PC-9 (cell line): Measurements from ENCODE around the gene LAMA5. TPM values are rescaled to one million over a fixed set of nuclear protein-coding genes. Genes with fewer than 3 reads are reported as not detected.

Experiments
- BruUV-seq: library from RNA; stranded (reverse); fragments of 400-500 nt; replicated peaks from 2 replicates; lab custom pipeline; 2021; lab: Mats Ljungman, UMichigan
- CTCF ChIA-PET: fragments of 300-600 bp; sonication (Branson Sonifier 250); formaldehyde crosslinking; loops from one replicate; lab custom pipeline; 2022; ENCODE audit warnings: antibody characterized with exemption; lab: Charles Lee
- POLR2A ChIA-PET: fragments of 300-600 bp; sonication (Branson Sonifier 250); formaldehyde crosslinking; loops from one replicate; lab custom pipeline; 2022; ENCODE audit warnings: antibody characterized with exemption; ENCODE audit not compliant: unreplicated experiment; lab: Charles Lee
- DNase-seq, 2 experiments: peaks; one replicate each; pipeline versions ENCODE4 v3.0.0 to v3.0.0-alpha.2; 2015 to 2022; ENCODE audit warnings: mixed read lengths in 1 of 2
- H2AFZ ChIP-seq: fragments of 200-600 bp; sonication (generic); 2 replicates; pipeline ENCODE4 v1.8.1; 2017; ENCODE audit warnings: antibody characterized with exemption
- H3F3A ChIP-seq: fragments of 200-600 bp; sonication (generic); 2 replicates; pipeline ENCODE4 v1.8.1; 2017; ENCODE audit warnings: antibody characterized with exemption, mild to moderate bottlenecking, low read depth; ENCODE audit not compliant: insufficient read depth
- H3K27ac ChIP-seq: fragments of 200-600 bp; sonication (generic); 2 replicates; pipeline ENCODE4 v1.6.1; 2016; ENCODE audit warnings: mixed run types
- H3K27me3 ChIP-seq: fragments of 200-600 bp; sonication (generic); 2 replicates; pipeline ENCODE4 v1.6.1; 2016; ENCODE audit warnings: low read depth, mixed run types; ENCODE audit not compliant: insufficient read depth
- H3K36me3 ChIP-seq: fragments of 200-600 bp; sonication (generic); 2 replicates; pipeline ENCODE4 v1.6.1; 2016; ENCODE audit warnings: low read depth, mixed run types
- H3K4me1 ChIP-seq: fragments of 200-600 bp; sonication (generic); replicated peaks from 2 replicates; pipeline ENCODE4 v1.6.1; 2016; ENCODE audit warnings: mixed run types; ENCODE audit not compliant: insufficient read depth
- H3K4me2 ChIP-seq: fragments of 200-600 bp; sonication (generic); 2 replicates; pipeline ENCODE4 v1.6.1; 2017; ENCODE audit warnings: mixed run types
- H3K4me3 ChIP-seq: fragments of 200-600 bp; sonication (generic); 2 replicates; pipeline ENCODE4 v1.6.1; 2016; ENCODE audit warnings: mixed run types
- H3K79me2 ChIP-seq: fragments of 200-600 bp; sonication (generic); 2 replicates; pipeline ENCODE4 v1.6.1; 2017; ENCODE audit warnings: low read depth, mixed run types
- H3K9me2 ChIP-seq: fragments of 200-600 bp; sonication (generic); 2 replicates; pipeline ENCODE4 v1.8.1; 2017; ENCODE audit warnings: mild to moderate bottlenecking; ENCODE audit not compliant: insufficient read depth
- H3K9me3 ChIP-seq: fragments of 200-600 bp; sonication (generic); 2 replicates; pipeline ENCODE4 v1.8.1; 2016; ENCODE audit warnings: low read depth; ENCODE audit not compliant: insufficient read depth
- H4K20me1 ChIP-seq: fragments of 200-600 bp; sonication (generic); 2 replicates; pipeline ENCODE4 v1.8.1; 2017; ENCODE audit not compliant: insufficient read depth
- EZH2 ChIP-seq: fragments of 200-600 bp; sonication (generic); IDR thresholded peaks from 2 replicates; pipeline ENCODE4 v1.8.0; 2017; ENCODE audit warnings: antibody characterized with exemption, low read depth
- intact Hi-C: fragments of 100-400 bp; cut with micrococcal nuclease; formaldehyde crosslinking; loops from one replicate; pipeline ENCODE4 v1.10.0; 2022; ENCODE audit not compliant: unreplicated experiment
- total RNA-seq: library from RNA; stranded (reverse); gene quantifications from 2 replicates; pipeline ENCODE4 v1.2.3, GENCODE V29; 2021
- TF ChIP-seq, protein P1 (sequence below): fragments of 200-600 bp; sonication (generic); conservative IDR thresholded peaks from 2 replicates; pipeline ENCODE4 v1.6.1; 2017; ENCODE audit warnings: mixed run types, antibody characterized with exemption, mild to moderate bottlenecking, moderate library complexity

LAMA5 gene
- total RNA-seq, 1 experiment from 2014 or later = 700 TPM

DNA sequence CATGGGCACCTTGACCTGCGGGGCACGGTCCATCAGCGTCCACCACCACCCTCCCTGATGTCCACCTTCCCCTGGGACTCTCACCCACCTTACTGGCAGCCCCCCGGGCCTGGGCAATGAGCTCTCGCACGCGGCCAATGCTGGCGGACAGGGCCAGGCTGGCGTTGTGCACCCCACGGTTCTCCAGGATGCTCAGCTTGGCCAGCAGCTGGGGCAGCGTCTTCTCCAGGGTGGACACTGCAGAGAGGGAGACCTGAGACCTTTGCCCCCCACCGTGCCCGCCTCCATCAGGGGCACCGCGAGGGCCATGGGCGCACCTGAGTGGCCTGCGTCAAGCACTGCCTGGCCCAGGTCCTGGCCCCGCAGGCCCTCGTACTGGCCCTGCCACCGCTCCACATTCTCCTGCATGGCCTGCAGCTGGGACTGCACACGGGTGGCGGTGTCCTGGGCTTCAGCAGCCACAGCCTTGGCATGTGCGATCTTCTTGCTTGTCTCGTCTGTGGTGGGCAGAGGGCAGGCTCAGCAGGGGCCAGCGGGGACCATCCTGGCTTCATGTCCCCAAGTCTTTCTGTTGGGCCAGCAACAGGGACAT lies 52.3 kb downstream of the LAMA5 start:
- no peaks in the 10 kb centered on the region for H3K4me1 ChIP-seq
- no peaks in the 10 kb centered on the region for H3K27me3 ChIP-seq
- no peaks in the 10 kb centered on the region for H3K9me3 ChIP-seq
- no peaks in the 10 kb centered on the region for H3K9me2 ChIP-seq
- H3F3A ChIP-seq = peaks cover 82% of the 10 kb centered on the region
- TF ChIP-seq, protein P1, sequence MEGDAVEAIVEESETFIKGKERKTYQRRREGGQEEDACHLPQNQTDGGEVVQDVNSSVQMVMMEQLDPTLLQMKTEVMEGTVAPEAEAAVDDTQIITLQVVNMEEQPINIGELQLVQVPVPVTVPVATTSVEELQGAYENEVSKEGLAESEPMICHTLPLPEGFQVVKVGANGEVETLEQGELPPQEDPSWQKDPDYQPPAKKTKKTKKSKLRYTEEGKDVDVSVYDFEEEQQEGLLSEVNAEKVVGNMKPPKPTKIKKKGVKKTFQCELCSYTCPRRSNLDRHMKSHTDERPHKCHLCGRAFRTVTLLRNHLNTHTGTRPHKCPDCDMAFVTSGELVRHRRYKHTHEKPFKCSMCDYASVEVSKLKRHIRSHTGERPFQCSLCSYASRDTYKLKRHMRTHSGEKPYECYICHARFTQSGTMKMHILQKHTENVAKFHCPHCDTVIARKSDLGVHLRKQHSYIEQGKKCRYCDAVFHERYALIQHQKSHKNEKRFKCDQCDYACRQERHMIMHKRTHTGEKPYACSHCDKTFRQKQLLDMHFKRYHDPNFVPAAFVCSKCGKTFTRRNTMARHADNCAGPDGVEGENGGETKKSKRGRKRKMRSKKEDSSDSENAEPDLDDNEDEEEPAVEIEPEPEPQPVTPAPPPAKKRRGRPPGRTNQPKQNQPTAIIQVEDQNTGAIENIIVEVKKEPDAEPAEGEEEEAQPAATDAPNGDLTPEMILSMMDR = no peak
- TF ChIP-seq EZH2 = no peak
- no TSS peak for BruUV-seq
- ChIA-PET POLR2A (no interaction called here), CTCF (no interaction called here)
- no peak for DNase-seq
- no peak overlapping the region for H3K4me2 ChIP-seq
- H4K20me1 ChIP-seq = peaks cover 85% of the 10 kb centered on the region
- H2AFZ ChIP-seq = no peak overlapping the region
- H3K4me3 ChIP-seq = no peak overlapping the region
- intact Hi-C loops = no loop called here
- H3K27ac ChIP-seq = no peak overlapping the region
- H3K36me3 ChIP-seq = peaks cover 32% of the 10 kb centered on the region
- peaks cover 26% of the 10 kb centered on the region for H3K79me2 ChIP-seq

DNA sequence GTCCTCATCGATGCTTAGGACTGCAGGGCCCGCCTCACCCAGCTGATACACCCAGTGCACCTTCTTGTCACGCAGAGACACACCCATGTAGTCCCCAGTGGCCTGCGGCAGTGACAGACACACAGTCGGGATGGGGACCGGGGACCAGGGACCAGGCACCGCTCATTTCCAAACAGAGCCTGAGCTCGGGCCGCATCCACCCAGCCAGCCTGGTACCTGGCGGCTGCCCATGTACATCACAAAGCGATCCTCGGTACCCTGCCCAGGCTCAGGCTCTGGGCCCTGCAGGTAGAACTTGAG lies 52.8 kb downstream of the LAMA5 start:
- no peak overlapping the region for H3K4me2 ChIP-seq
- DNase-seq = no peak
- no peaks in the 10 kb centered on the region for H3K27me3 ChIP-seq
- H3K9me2 ChIP-seq = no peaks in the 10 kb centered on the region
- BruUV-seq = no TSS peak
- H3K27ac ChIP-seq = no peak overlapping the region
- no peaks in the 10 kb centered on the region for H3K4me1 ChIP-seq
- H3K4me3 ChIP-seq = no peak overlapping the region
- peaks cover 79% of the 10 kb centered on the region for H3F3A ChIP-seq
- no peak overlapping the region for H2AFZ ChIP-seq
- intact Hi-C loops = no loop called here
- H4K20me1 ChIP-seq = peaks cover 83% of the 10 kb centered on the region
- H3K9me3 ChIP-seq = no peaks in the 10 kb centered on the region
- peaks cover 34% of the 10 kb centered on the region for H3K36me3 ChIP-seq
- CTCF ChIA-PET = no interaction called here
- POLR2A ChIA-PET = no interaction called here
- H3K79me2 ChIP-seq = peaks cover 26% of the 10 kb centered on the region
- TF ChIP-seq EZH2 = no peak
- TF ChIP-seq, protein P1 = no peak

DNA sequence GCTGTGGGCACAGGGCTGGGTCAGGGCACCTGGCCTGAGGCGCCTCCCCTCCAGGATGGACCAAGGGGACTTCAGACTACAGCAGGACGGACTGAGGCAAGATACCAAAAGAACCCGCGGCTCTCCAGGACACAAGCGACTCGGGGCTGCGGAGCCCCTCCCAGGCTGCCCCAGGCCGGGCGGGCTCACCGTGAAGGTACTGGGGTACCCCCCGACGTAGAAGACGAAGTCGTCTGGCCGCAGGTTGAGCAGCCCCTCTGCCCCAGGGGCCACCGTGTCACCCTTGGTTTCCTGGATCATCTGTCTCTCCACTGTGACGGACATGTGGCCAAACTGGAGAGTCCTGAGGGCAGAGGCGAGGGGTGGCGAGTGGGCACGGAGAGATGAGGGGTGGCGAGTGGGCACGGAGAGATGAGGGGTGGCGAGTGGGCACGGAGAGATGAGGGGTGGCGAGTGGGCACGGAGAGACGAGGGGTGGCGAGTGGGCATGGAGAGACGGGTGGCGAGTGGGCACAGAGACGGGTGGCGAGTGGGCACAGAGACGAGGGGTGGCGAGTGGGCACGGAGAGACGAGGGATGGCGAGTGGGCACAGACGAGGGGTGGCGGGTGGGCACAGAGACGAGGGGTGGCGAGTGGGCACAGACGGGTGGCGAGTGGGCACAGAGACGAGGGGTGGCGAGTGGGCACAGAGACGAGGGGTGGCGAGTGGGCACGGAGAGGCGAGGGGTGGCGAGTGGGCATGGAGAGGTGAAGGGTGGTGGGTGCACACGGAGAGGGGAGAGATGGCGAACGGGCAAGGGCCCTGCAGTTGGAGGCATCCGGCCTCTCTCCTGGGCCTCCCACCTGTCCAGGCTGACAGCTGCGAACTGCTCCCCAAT lies 53.4 kb downstream of the LAMA5 start:
- Histone ChIP-seq H3K36me3 (peaks cover 38% of the 10 kb centered on the region), H2AFZ (no peak overlapping the region), H3K4me2 (no peak overlapping the region), H3K27me3 (no peaks in the 10 kb centered on the region), H3K9me2 (no peaks in the 10 kb centered on the region), H4K20me1 (peaks cover 83% of the 10 kb centered on the region), H3K79me2 (peaks cover 27% of the 10 kb centered on the region), H3K9me3 (no peaks in the 10 kb centered on the region), H3F3A (peaks cover 78% of the 10 kb centered on the region), H3K4me3 (no peak overlapping the region), H3K4me1 (no peaks in the 10 kb centered on the region), H3K27ac (no peak overlapping the region)
- TF ChIP-seq, protein P1 = no peak
- TF ChIP-seq EZH2 = no peak
- ChIA-PET POLR2A (no interaction called here), CTCF (no interaction called here)
- no peak for DNase-seq
- BruUV-seq = no TSS peak
- intact Hi-C loops = no loop called here
